GM19239 (cell line): ENCODE results near the gene KCNJ11.

Experiments
- DNase-seq: peaks from one replicate; pipeline ENCODE4 v3.0.0; 2011; ENCODE audit warnings: low spot score; ENCODE audit not compliant: insufficient read length
- FAIRE-seq: peaks from 2 replicates; lab custom pipeline; 2011; peaks lifted over from hg19 to GRCh38; lab: Jason Lieb, UNC

The KCNJ11 gene

DNA sequence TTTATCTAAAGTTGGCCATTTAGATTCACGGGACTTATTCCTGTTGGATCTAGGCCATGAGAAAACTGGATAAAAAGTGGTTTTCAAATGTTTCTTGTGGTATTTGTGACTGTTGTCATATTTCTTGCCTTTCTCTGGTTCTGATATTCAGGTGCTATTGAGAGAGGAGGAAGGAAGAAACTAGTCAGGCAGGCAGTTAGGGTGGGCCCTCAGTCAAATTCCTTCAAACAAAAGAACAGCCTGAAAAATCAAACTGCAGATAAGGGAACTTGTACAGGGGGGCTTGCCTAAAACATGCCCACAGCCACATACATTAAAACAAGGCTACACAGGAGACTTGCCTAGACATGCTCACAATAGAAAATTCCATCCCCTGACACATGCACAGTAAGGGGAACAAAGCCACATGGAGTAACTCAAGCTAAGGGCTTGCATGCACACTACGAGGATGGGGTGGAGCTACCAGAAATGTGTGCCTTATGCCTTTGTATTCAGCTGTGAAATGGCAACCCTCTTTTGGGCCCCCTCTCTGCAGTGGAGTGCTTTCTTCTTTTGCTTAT is 18.7 kb downstream of the KCNJ11 start:
- no peak for DNase-seq
- no peak for FAIRE-seq

DNA sequence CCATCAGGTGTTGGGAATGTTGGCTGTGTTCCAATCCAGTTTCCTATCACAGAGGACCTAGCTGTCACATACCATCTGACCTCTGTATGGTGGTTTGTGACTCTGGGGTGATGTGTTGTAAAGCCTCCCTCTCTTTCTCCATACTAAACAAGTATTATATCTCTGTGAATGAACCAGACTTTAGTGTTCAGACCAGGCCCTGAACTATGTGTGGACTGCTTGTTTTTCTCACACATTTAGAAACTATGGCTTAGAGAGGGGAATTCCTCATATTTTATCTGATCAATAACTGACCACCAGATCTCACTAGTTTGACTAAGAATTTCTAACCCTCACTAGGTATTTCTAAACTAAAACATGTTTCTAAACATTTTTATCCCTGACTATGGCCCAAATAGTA is 19.4 kb downstream of the KCNJ11 start:
- FAIRE-seq: no peak

DNA sequence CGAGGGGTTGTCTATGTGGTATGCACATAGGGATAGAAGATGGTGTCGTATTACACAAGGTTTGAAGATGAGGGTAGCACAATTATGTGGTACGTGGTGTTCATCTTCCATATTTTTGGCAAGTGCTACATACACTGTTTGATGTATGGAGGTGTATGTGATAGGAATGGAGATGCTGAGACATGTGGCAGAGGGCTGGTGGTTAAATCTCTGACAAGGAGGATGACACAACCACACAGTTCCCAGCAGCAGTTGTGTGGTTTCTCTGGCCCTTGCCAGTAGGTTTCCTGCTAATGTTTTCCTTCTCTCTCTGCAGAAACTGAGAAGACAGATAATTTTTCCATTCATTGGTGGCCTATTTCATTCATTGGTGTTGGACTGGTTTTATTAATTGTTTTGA is 19.9 kb downstream of the KCNJ11 start:
- FAIRE-seq (no peak), DNase-seq (no peak)

More for the DNA sequence above, 19.4 kb downstream of the KCNJ11 start:
- DNase-seq: no peak

DNA sequence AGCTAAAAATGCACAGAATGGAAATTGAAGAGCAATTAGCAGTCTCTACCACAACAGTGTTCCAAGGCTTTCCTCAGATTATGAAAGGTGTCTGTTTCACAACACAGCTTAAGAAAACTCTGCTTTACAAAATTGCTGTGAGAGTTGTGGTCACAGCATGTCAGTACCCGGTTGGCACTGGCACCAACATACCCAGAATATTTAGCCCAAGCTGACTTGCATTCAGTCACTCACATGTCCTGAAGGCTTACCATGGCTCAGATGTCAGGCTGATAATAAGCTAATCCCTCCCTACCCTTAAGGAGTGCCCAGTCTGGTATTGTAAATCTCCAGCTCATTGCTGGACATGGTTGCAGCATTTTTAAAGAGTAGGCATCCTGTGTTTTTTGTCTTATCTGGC is 22.0 kb downstream of the KCNJ11 start:
- DNase-seq: no peak
- FAIRE-seq: no peak

DNA sequence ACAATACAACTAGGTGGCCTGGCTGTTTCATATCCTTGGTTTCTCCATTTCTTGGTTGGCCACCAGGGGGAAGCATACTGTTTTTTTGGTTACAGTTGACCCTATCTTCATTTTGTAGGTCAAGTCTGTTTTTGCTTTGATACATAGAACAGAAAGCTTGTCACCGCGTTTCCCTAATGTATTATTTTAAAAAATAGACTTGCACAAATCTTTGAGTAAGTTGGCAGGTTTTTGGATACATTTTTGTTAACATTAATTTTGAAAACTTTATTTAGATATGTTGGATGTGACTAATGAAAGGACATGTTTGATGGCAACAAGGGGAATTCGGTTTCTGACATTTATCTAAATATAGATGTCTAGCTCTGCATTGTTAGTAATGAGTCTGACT is 33.9 kb downstream of the KCNJ11 start:
- peak; percentile 70 for FAIRE-seq

DNA sequence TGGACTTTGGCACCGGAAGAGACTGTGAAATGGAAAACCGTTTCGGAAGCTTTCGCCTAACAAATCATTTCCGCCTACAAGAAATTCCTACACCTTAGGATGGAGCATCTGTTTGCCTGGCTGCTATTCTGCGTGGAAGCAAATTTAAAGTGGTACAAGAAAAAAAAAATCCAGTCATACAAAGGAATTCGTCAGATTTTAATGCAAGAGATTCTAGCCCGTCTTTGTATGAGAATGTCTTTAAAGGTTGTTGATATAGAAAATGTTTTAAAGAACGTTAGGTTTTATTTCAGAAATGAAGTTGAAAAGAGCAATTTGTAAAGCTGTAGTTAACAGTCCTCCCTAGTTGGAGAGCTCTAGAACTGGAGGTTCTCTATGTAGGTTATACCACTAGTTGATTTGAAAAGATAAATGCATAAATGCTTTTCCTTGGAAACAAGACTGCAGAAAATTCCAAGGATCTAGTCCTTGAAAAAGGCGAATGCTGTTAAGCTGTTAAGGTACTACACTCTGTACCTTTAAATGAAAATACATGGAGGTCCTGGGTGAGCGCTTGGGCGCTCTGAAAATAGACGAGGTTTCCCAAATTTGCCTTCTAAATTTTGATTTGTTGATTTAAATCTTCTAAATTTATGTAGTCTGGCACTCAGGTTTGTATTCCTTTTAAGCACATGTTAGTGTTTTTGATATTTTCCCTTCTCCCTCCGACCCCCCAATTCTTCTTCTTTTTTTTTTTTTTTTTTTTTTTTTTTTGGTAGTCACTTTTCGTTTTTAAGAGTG is 34.4 kb downstream of the KCNJ11 start:
- DNase-seq (no peak), FAIRE-seq (no peak)

More for the DNA sequence above, 33.9 kb downstream of the KCNJ11 start:
- DNase-seq: peak; percentile 50

DNA sequence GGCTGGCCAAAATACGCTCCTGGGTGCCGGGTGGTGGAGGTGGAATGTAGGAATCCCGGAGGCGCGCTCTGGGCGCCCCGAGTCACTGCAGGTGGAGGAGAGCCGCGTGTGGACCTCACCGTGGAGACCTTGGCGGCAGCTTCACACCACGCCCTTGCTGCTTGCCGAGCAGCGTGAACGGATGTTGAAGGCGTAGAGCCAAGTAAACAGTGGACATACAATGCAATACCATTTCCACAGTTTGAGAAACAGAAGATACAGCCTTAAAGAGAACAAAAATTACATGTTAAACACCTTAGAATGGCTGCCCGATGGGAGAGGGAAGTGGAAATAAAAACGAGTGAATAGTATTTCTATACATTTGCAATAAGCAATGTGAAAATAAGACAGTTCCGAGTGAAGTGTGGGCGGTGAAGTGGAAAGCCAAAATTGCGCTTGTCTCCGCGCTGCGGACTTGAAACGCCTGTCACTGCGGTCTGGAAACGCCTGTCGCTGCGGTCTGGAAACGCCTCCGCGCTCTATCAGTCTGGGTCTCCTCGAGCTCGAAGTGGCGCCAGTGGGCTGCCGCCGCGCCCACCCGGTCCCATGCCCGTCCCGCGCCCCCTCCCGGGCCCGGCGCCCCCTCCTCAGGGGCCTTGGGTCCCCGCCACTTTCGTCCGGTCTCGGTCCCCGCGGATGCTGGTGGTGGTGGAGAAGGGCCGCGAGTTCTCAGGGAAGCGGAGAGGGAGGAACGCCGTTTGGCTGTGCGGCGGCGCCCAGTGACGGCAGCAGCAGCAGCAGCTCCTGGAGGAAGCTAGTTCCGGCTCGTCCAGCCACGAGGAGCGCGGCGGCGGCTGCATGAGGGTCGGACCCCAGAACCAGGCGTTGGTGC is 35.3 kb downstream of the KCNJ11 start:
- DNase-seq: peak; percentile 25
- FAIRE-seq: peak; percentile 47

DNA sequence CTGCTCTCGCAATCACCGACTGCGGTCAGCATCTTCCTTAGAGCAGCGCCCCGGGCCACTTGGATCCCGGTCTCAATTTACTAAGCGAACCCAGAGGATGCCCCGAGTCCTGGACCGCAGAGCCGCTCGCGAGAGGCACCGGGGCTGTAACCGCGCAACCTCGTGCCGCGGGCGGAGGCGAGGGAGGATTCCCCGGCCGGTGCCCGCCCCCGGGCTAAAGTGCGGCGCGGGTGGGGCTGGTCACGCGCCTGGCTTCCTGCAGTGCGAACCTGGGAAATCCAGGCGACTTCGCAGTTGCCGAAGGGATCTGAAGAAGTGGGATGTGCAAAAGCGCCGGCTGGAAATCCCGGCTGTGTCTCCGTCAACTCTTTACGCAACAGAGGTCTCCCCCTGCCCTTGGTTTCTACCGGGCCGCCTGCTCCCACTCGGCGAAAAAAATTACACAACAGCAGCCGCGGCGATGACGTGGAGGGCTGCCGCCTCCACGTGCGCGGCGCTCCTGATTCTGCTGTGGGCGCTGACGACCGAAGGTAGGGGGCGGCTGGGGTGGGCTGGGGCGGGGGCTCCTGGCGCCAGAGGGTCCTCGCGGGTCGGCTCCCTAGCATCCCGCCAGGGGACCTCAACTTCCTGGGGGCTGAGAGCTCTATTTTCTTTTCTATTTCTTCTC is 36.8 kb downstream of the KCNJ11 start, which contains the start of gene NCR3LG1:
TSS of gene NCR3LG1 (plus strand) at position 291 of the 667 bp plus-strand sequence. CDS start at position 461, 170 bp downstream.
- DNase-seq (no peak), FAIRE-seq (no peak)

DNA sequence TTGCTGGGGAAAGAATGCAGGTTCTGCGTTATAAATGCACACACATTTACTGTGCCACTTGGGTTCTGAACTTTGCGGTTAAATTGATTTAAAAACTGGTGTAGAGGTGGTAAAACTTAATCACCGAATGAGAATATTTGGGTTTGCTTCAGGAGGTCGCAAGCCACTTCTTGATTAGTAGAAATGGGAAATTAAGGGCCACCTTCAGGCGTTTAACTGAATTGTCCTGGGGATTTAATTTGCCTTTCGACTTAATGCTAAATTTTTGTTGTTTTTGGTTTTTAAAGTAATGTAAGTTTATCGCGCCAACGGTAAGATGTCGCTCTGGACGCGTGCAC is 37.3 kb downstream of the KCNJ11 start:
- FAIRE-seq: no peak

DNA sequence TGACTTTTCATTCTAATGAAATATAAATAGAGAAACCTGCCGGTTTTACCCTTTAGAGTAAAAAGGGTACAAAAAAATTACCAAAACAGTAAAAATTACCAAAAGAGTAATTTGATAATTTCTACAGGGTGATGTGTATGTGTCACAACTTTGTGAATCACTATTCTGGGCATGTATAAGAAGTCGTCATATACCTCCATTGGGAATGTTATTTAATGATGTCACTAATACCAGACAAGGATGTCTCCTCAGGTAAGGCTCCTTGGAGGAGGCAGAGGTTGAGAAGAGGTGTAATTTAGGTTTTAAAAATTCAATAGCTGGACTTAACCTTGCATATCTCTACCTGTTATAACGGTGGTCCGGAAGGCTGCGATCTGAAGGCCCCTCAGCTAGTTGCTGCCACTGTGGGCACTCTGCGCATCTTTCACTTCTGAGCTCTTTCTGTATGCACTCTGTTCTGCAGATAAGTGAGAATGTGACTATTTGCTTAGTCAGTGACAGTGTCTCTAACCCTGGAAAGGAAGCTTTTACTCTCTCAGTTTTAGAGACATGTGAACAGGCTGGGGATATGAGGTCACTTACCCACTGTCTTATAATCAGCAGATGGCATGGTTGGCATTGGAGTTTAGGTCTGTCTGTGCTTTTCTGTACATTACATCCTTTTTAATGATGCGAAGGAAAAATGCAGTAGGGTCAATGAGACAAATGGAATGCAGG is 37.8 kb downstream of the KCNJ11 start:
- no peak for FAIRE-seq

More for the DNA sequence above, 37.3 kb downstream of the KCNJ11 start:
- DNase-seq: no peak

DNA sequence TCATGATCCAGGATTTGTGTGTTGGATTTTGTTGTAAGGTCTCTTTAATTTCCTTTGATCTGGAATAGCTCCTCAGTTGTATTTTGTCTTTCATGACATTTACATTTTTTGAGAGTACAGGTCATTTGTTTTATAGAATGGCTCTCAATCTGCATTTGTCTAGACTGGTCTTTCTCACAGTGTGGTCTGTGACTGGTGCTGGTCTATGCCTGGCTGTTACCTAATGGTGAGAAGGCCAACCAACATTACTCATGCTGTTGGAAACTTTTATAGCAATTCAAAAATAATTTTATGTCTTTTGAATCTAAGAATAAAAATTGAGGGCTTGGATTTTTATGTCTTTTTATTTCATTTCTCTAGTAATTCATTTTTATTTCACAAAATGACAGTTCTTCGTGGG is 40.8 kb downstream of the KCNJ11 start:
- DNase-seq: no peak
- no peak for FAIRE-seq

More for the DNA sequence above, 37.8 kb downstream of the KCNJ11 start:
- no peak for DNase-seq

DNA sequence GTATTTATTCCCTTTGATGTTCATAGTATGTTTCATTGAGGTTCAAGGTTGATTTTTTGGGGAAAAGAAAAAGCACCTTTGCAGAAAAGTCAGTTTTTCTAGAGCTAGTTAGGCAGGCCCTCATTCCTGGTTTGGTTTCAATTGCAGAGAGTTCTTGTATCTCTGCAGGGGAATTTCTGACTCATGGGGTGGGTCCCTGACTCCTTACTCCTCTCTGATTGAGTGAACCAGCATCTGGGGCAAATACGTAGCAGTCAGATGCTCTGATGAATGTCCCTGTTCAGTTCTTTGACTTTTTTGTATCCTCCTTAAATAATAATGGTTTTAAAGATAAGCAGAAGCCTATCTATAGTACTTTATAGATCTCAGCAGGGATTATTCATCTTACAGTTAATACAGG is 44.6 kb downstream of the KCNJ11 start:
- FAIRE-seq (no peak), DNase-seq (no peak)

DNA sequence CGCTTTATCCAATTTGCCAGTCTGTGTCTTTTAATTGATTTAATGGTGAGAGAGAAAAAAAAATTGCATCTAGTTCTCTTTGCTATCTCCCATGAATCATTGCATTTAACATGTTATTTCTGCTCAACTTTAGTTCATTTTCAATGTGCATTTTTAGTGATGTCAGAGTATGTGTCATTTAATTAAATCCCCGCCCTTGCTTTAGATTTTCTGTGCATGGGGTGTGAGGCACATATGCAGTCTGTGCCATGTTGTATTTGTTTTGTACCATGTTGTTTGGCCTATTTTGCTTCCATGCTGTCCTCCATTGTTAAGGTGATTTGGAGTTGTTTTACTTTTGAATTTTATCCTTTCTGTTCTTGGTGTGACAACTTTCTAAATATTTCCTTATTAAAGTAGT is 45.2 kb downstream of the KCNJ11 start:
- FAIRE-seq (no peak), DNase-seq (no peak)
